GM21528 (cell line): Measurements from ENCODE around the gene LRCH1.
A peak's percentile ranks its signal among the peaks of the same experiment; 100 is the strongest.

Experiments used
- ATAC-seq: cut with Tn5 transposase; IDR thresholded peaks from one replicate; pipeline ENCODE4 v1.9.1; 2021; ENCODE audit warnings: mild to moderate bottlenecking, moderate library complexity; ENCODE audit not compliant: unreplicated experiment, low FRiP score

The LRCH1 gene

DNA sequence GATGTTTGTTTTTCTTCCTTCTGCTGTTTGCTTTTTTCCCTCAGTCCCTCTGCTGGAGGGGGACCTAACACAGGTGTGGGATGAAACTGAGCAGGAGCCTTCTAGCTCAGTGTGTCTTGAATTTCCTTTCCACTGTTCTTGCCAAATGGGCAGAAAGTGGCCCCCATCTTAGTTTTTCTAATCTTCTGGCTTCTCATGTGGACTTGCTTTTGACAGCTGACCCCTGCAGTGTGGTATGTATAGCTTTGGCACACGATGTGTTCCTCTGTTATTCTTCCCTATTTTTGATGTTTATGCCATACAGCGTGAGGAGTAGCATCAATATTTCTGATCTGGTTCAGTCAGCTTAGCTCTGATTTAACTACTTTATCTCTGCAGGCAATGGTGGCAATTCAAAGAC is 8.3 kb downstream of the LRCH1 start:
- ATAC-seq = no peak

- ATAC-seq = no peak
Measured at GRCh38 chr13:46561691-46562090, 8.7 kb downstream of the LRCH1 start.

DNA sequence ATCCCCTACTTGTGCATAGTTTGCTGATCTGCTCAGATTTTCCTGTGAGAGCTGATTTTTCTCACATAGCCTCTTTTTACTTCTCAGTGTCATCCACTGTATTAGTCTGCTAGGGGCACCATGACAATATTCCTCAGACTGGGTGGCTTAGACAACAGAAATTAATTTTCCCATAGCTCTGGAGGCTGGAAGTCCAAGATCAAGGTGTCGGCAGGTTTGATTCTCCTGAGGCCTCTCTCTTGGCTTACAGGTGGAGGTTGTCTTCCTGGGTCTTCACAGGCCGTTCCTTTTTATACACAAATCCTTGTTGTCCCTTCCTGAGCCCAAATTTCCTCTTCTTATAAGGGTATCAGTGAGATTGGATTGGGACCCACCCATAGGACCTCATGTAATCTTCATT is 9.2 kb downstream of the LRCH1 start:
- no peak for ATAC-seq

GRCh38 chr13:46562581-46562980 is 9.6 kb downstream of the LRCH1 start:
- no peak for ATAC-seq

DNA sequence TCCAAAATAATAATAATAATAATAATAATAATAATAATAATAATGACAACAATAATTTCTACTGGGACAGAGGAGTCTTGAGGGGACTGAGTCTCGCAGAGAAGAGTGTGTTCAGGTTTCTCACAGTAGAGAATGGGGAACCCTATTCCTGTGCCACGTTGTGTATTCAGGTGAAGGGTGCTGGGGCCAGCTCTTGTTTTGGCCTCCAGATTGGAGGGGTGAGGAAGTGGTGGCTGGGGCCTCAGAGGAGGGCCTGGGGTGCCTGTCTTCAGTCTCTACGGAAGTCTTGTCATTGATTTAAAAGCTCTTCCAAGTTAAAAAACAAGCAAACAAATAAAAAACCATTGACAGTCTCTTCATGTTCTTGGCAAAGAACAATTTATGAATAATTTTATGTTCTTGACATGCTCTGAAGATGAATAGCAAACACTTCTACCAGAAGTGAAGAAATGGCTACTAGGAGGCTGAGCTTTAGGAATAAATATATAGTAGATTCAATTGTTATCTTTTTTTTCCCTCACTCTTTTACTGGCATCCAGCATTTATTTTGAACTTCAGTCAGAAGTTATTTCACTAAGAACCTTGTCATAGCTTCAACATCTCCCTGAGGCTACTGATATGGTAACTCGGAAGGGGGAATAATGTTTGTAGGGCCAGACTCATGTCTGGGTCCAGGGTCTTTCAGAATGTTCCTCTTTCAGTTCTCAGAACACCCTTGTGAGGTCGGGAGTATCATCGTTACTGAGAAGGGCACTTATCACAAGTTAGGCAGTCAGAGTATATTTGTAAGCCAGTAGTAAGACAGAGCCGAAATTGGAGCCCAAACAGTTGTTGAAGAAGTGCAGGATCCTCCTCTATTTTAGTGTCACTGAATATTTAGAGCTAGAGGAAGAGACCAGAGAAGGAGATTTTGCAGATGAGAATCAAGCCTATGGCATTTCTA is 13.1 kb downstream of the LRCH1 start:
- ATAC-seq = peak; percentile 42

DNA sequence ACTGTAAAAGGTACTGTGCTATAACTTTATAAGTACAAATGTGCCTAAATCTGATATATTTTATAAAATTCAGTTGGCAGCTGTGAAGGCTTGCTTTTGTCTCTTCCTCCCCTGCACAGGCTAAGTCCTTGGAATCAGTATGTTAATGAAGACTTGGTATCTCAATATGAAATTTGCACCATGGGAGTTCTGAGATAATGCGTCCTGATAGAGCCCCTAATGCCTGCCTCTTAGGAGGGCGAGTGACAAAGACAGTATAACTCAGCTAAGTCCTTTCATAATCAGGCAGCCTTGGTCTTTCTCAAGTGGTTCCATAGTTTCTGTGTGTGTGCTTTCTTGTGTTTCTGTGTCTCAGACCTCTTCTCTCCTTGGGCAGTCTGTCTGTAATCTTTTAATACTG is 14.7 kb downstream of the LRCH1 start:
- ATAC-seq = no peak

- no peak for ATAC-seq
Measured at GRCh38 chr13:46569456-46569855, 16.5 kb downstream of the LRCH1 start.

- ATAC-seq = no peak
Measured at GRCh38 chr13:46570273-46570672, 17.3 kb downstream of the LRCH1 start.

DNA sequence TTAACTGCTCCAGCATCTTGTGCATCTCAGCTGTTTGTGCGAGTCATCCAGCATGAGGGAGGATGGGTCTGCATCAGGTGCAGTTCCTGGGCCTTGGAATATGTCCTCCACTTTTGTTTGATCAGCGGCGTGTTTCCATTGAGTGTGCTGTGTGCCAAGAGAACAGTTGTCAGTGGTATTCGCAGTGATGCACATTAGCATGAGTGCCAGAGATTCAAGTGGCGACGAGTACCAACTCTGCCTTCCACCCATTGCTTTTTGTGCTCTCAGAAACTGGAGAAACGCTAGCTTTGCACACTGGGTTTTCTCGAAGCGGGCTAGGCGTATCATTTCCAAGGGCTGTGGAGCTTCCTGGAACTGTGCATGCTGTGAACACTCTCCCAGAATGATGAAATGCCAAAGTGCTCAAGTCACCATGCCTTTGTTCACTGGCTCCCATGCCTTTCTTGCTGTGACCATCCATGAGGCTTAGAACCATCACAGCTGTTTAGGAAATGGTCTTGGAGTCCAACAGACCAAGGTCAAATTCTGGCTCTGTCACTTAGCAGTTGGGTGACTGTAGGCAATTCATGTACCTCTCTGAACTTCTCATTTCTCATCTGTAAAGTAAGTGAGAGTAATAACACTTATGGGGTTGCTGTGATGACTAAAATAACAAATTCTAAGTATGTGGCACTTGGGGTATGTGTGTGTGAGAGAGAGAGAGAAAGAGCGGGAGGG is 18.4 kb downstream of the LRCH1 start:
- no peak for ATAC-seq

DNA sequence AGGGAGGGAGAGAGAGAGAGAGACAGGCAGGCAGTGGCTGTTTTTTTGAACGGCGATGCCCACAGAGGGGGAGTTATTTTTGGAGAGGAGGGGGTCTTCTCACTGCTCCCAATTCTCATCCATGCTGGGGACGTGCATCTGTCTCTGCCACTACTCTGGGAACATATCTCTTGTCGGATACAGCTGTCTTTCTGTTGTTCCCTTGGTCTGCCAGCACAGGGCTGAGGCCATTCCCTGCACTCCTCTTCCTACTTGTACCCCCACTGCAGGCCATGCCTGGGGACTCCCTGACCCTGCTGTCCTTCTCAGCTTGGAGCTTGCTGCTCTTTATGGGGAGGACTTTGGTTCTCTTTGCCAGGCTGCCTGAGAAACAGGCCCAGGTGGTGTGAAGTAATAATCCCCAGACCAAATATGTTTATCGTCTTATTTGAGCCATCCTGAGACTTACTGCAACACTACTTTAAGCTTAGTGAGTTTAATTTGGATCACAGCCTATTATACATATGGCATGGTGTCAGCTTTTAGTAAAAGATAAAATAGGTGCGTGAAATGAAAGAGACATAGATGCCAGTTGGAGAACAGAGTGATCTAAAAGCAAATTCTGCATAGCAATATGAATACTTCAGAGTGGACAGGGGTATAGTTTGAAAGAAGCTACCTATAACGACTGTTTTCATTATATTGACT is 19.1 kb downstream of the LRCH1 start:
- no peak for ATAC-seq

GRCh38 chr13:46572752-46573431 is 19.9 kb downstream of the LRCH1 start:
- ATAC-seq = peak; percentile 49

GRCh38 chr13:46575301-46575771 is 22.4 kb downstream of the LRCH1 start:
- no peak for ATAC-seq

DNA sequence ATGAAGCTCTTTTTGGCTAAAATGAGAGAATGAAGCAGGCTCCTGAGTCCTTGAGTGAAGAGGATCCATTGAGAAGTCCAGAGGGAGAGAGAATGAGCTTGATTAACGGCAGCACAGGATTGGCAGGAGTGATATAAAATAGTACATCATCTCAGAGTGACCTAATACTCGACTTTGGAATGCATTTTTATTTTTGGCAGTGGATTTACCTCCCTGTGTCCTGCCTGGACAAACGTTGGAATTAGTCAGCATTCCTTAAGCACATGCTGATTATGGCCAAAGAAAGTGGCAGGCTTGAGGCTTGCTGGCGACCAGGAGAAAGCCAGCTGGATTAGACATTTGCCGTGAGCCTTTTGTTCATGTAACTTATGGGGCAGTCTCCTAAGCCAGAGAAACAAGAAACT is 22.9 kb downstream of the LRCH1 start:
- ATAC-seq = no peak

DNA sequence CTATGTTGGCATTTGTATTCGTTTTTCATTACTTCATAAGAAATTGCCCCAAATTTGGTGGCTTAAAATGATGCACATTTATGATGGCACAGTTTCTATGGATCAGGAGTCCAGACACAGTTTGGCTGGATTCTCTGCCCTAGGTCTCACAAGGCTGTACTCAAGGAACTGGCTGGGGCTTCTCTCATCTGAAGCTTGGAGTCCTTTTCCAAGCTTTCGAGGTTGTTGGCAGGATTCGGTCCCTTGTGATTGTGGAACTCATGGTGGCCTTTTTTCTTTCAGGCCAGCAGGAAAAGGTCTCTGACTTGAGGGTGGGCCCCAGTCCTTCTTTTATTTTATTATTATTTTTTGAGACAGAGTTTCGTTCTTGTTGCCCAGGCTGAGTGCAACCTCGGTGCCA is 23.8 kb downstream of the LRCH1 start:
- no peak for ATAC-seq

GRCh38 chr13:46577696-46578589 is 25.0 kb downstream of the LRCH1 start:
- no peak for ATAC-seq

DNA sequence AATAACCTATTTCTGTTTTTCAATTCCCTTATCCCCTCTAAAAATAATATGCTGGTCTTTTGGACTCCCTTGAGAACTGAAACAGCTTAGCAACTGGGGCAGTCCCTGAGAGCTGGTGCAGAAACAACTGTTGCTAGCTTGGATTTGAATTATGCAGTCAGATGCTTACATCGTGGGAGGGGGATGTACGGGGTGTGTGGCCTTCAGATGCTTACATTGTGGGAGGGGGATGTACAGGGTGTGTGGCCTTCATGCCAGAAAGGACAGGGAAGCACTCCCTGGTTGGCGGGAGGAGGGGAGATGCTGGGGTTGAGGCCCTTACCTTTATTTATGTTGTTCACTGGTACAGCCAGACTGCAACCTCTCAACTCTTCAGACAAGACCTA is 25.6 kb downstream of the LRCH1 start:
- no peak for ATAC-seq

GRCh38 chr13:46580362-46580839 is 27.4 kb downstream of the LRCH1 start:
- no peak for ATAC-seq

GRCh38 chr13:46582190-46582589 is 29.2 kb downstream of the LRCH1 start:
- no peak for ATAC-seq

DNA sequence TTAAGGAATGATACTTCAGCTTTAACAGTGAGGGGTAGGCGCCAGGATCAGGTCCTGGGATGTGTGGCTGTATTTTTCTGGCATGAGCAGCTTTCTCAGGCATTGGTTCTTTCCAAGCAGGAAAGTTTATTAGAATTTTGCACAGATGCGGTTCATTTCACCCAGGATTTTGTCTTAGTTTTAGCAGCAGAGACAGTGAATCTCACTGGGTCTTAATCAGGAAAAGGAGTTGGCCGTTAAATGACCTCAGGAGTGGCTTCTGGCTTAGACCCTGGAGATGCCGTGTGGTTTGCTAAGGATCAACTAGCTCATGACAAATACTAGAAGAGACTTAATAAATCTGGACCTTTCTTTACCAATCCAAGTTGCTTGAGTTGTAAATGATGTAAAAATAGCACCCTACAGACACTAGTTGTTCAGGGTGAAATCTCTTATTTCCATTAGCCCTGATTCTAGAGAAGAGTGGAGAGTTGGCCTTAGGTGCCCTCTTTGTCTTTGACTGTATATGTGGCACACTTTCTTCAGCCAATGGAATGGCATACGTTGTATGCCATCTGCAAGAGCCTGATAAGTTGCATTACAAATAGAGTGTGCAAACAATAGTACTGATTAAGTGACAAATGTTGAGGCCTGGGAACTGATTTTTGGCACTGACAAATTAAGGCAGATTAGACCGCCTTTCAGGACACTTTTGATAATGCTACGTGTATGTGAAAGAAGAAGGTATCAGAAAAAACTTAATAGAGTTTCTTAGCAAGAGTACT is 34.0 kb downstream of the LRCH1 start:
- no peak for ATAC-seq
